ENCODE data around the gene TUBGCP6.

- TF ChIP-seq CTCF (IDR thresholded peaks at IDR 0.05) (no peak), POLR2A (IDR thresholded peaks at IDR 0.05) (no peak)
Observed at GRCh38 chr22:50280708-50281383, 36.0 kb upstream of the TUBGCP6 start.
